B cell (primary cell): ENCODE measurements around the gene NIPAL1. TPM values are rescaled to one million over a fixed set of nuclear protein-coding genes. Genes with fewer than 3 reads are reported as not detected.

Experiments used
- ATAC-seq: fragments of 200-7000 bp; cut with Tn5 transposase; one replicate; pipeline ENCODE4 v1.10.0; 2021; ENCODE audit warnings: low read depth, mild to moderate bottlenecking, moderate number of reproducible peaks, moderate library complexity
- CTCF ChIA-PET: fragments of 350-600 bp; sonication (Branson Sonifier 250); formaldehyde crosslinking; loops from one replicate; lab custom pipeline; 2021; ENCODE audit warnings: antibody characterized with exemption, inconsistent platforms; lab: Charles Lee
- POLR2A ChIA-PET: fragments of 350-600 bp; sonication (Branson Sonifier 250); formaldehyde crosslinking; loops from one replicate; lab custom pipeline; 2021; ENCODE audit warnings: antibody characterized with exemption; lab: Charles Lee
- DNase-seq: peaks from one replicate; pipeline ENCODE4 v3.0.0; 2013
- H2AFZ ChIP-seq: 2 replicates; pipeline ENCODE4 v1.6.1; 2012; ENCODE audit warnings: mild to moderate bottlenecking, low read depth, low read length; ENCODE audit not compliant: insufficient read depth, poor library complexity, severe bottlenecking
- H3K27ac ChIP-seq, 2 donors: 1 replicate in 1 of 2; 2 replicates in 1 of 2; pipeline ENCODE4 v1.5.1; 2012 to 2013; ENCODE audit warnings: low read length in 2 of 2, mild to moderate bottlenecking in 2 of 2, moderate library complexity in 1 of 2
- H3K27me3 ChIP-seq, 4 experiments: fragments of 200-600 bp in 1 of 4; sonication (generic) in 1 of 4; replicated peaks in 1 of 4; 1 replicate in 2 of 4; 2 replicates in 2 of 4; pipeline versions ENCODE4 v1.6.1 to v1.7.0; 2013 to 2016; ENCODE audit warnings: low read length in 3 of 4, mild to moderate bottlenecking in 2 of 4, mixed read lengths in 1 of 4, moderate library complexity in 1 of 4; ENCODE audit not compliant: insufficient read depth in 4 of 4, control insufficient read depth in 3 of 4; ENCODE audit errors: control extremely low read depth in 1 of 4
- H3K36me3 ChIP-seq, 2 experiments: replicated peaks in 1 of 2; 1 replicate in 1 of 2; 2 replicates in 1 of 2; pipeline versions ENCODE4 v1.6.1 to v1.7.1; 2013; ENCODE audit warnings: low read length in 1 of 2; ENCODE audit not compliant: insufficient read depth in 2 of 2, control insufficient read depth in 1 of 2; ENCODE audit errors: control extremely low read depth in 1 of 2, extremely low read depth in 1 of 2
- H3K4me1 ChIP-seq, 2 donors: fragments of 200-600 bp in 1 of 2; sonication (generic) in 1 of 2; 1 replicate in 1 of 2; 2 replicates in 1 of 2; pipeline versions ENCODE4 v1.5.1 to v1.6.1; 2013 to 2017; ENCODE audit warnings: low read length in 2 of 2; ENCODE audit not compliant: control insufficient read depth in 2 of 2, insufficient read depth in 2 of 2
- H3K4me2 ChIP-seq: replicated peaks from 2 replicates; pipeline ENCODE3; 2012; ENCODE audit warnings: mild to moderate bottlenecking, low read depth, low read length; ENCODE audit not compliant: poor library complexity, severe bottlenecking
- H3K4me3 ChIP-seq, 5 experiments: fragments of 200-600 bp in 1 of 5; sonication (generic) in 1 of 5; 1 replicate in 3 of 5; 2 replicates in 2 of 5; pipeline versions ENCODE4 v1.5.1 to v1.7.0; 2011 to 2016; ENCODE audit warnings: low read length in 4 of 5, mild to moderate bottlenecking in 4 of 5, low read depth in 2 of 5, control low read depth in 1 of 5, moderate library complexity in 1 of 5; ENCODE audit not compliant: insufficient read depth in 1 of 5; ENCODE audit errors: control extremely low read depth in 1 of 5, extremely low read depth in 1 of 5
- H3K79me2 ChIP-seq: fragments of 200-600 bp; sonication (generic); one replicate; pipeline ENCODE4 v1.6.0; 2016; ENCODE audit warnings: low read length; ENCODE audit not compliant: control insufficient read depth, insufficient read depth
- H3K9ac ChIP-seq: fragments of 200-600 bp; sonication (generic); 2 replicates; pipeline ENCODE4 v1.6.1; 2017; ENCODE audit warnings: mild to moderate bottlenecking, low read length, moderate library complexity
- H3K9me3 ChIP-seq, 3 donors: one replicate each; pipeline versions ENCODE4 v1.6.1 to v1.7.1; 2013; ENCODE audit warnings: low read length in 2 of 3; ENCODE audit not compliant: control insufficient read depth in 2 of 3, insufficient read depth in 1 of 3; ENCODE audit errors: control extremely low read depth in 1 of 3
- H4K20me1 ChIP-seq: 2 replicates; pipeline ENCODE4 v1.6.0; 2012; ENCODE audit warnings: mild to moderate bottlenecking, low read length; ENCODE audit not compliant: insufficient read depth, control insufficient read depth, poor library complexity, severe bottlenecking
- H3K27ac Mint-ChIP-seq: one replicate; pipeline ENCODE4 v1.8.0; 2021; ENCODE audit warnings: mixed read lengths
- H3K27me3 Mint-ChIP-seq: one replicate; pipeline ENCODE4 v1.8.0; 2021; ENCODE audit warnings: mixed read lengths
- H3K4me1 Mint-ChIP-seq: one replicate; pipeline ENCODE4 v1.8.0; 2021; ENCODE audit warnings: mixed read lengths
- H3K4me3 Mint-ChIP-seq: one replicate; pipeline ENCODE4 v1.8.0; 2021; ENCODE audit warnings: mixed read lengths
- H3K9me3 Mint-ChIP-seq: one replicate; pipeline ENCODE4 v1.8.0; 2022; ENCODE audit warnings: mixed read lengths; ENCODE audit not compliant: insufficient read depth
- CTCF ChIP-seq: fragments of 200-600 bp; IDR thresholded peaks from one replicate; pipeline ENCODE4 v1.8.0; 2022; ENCODE audit warnings: antibody characterized with exemption, mild to moderate bottlenecking
- EZH2 ChIP-seq: IDR thresholded peaks from 2 replicates; pipeline ENCODE4 v1.6.1; 2012; ENCODE audit warnings: borderline replicate concordance, low read depth, mild to moderate bottlenecking, moderate library complexity, low read length; ENCODE audit not compliant: insufficient read depth, poor library complexity, severe bottlenecking
- WGBS: methylation state at CpG from one replicate; pipeline ENCODE4 v1.1.5; 2013; ENCODE audit warnings: missing lambda C conversion rate; ENCODE audit not compliant: insufficient coverage; 5-methylcytosine and 5-hydroxymethylcytosine counted together
- intact Hi-C: fragments of 100-400 bp; cut with micrococcal nuclease; formaldehyde crosslinking; loops from one replicate; pipeline ENCODE4 v1.10.0; 2022
- polyA plus RNA-seq: library from polyadenylated mRNA; depleted of rRNA; stranded (reverse); fragments of >200 nt; gene quantifications from 2 replicates; pipeline ENCODE4 v1.2.3, GENCODE V29; 2012
- total RNA-seq, 2 donors: library from RNA; stranded (reverse); fragments of 120-200 nt in 1 of 2; gene quantifications; 1 replicate in 1 of 2; 2 replicates in 1 of 2; pipeline versions ENCODE4 v1.2.3 to v1.2.4, GENCODE V29; 2013 to 2022

NIPAL1 gene
- total and polyA plus RNA-seq, 2 donors (not counting 1 experiment from before 2014, with no cell fraction given) = 0.24 to 1.1 TPM

- no peak overlapping the region for H3K9ac ChIP-seq
- TF ChIP-seq CTCF = no peak
- TF ChIP-seq EZH2 = no peak
- no peaks in the 10 kb centered on the region for H3K9me3 ChIP-seq
- intact Hi-C loops = no loop called here
- H3K4me3 ChIP-seq = no peak overlapping the region
- no peaks in the 10 kb centered on the region for H3K9me3 Mint-ChIP-seq
- no peak overlapping the region for H3K27ac Mint-ChIP-seq
- ChIA-PET CTCF (interaction anchor here (1.3 kb wide), 1 partner anchor 18 kb away, joined by 4 read pairs; no protein-coding TSS in a partner anchor), POLR2A (no interaction called here)
- H3K27me3 ChIP-seq = no peaks in the 10 kb centered on the region
- no peak overlapping the region for H3K27ac ChIP-seq
- H3K27me3 Mint-ChIP-seq = no peaks in the 10 kb centered on the region
- ATAC-seq (no peak), DNase-seq (no peak)
- H4K20me1 ChIP-seq = no peaks in the 10 kb centered on the region
- no peaks in the 10 kb centered on the region for H3K4me1 ChIP-seq
- H3K4me3 Mint-ChIP-seq = no peak overlapping the region
- no peak overlapping the region for H3K4me2 ChIP-seq
- no CpG with 5 or more reads among the region's 2 CpGs for WGBS
- H3K36me3 ChIP-seq = no peaks in the 10 kb centered on the region
- no peak overlapping the region for H2AFZ ChIP-seq
- no peaks in the 10 kb centered on the region for H3K4me1 Mint-ChIP-seq
- no peaks in the 10 kb centered on the region for H3K79me2 ChIP-seq
Observed at GRCh38 chr4:48068182-48068581, 51.6 kb downstream of the NIPAL1 start.

GRCh38 chr4:48069026-48069425 is 52.5 kb downstream of the NIPAL1 start:
- Mint-ChIP-seq H3K9me3 (no peaks in the 10 kb centered on the region), H3K4me1 (no peaks in the 10 kb centered on the region), H3K27me3 (no peaks in the 10 kb centered on the region), H3K27ac (no peak overlapping the region), H3K4me3 (no peak overlapping the region)
- no peak overlapping the region for H3K4me2 ChIP-seq
- no peaks in the 10 kb centered on the region for H3K27me3 ChIP-seq
- no peak for DNase-seq
- intact Hi-C loops = no loop called here
- H4K20me1 ChIP-seq = no peaks in the 10 kb centered on the region
- POLR2A ChIA-PET = no interaction called here
- CTCF ChIA-PET = interaction anchor here (1.3 kb wide), 1 partner anchor 18 kb away, joined by 4 read pairs; no protein-coding TSS in a partner anchor
- H2AFZ ChIP-seq = no peak overlapping the region
- WGBS = 70% methylated on average over 2 of the region's 2 CpGs
- no peak for ATAC-seq
- H3K36me3 ChIP-seq = no peaks in the 10 kb centered on the region
- TF ChIP-seq EZH2 = no peak
- TF ChIP-seq CTCF = no peak
- no peak overlapping the region for H3K4me3 ChIP-seq
- no peaks in the 10 kb centered on the region for H3K79me2 ChIP-seq
- H3K9ac ChIP-seq = no peak overlapping the region
- H3K4me1 ChIP-seq = no peaks in the 10 kb centered on the region
- H3K27ac ChIP-seq = no peak overlapping the region
- H3K9me3 ChIP-seq = no peaks in the 10 kb centered on the region
